Measurements from ENCODE around the gene PAQR5. TPM values are rescaled to one million over a fixed set of nuclear protein-coding genes. Genes with fewer than 3 reads are reported as not detected.
A peak's percentile ranks its signal among the peaks of the same experiment; 100 is the strongest.

PAQR5 gene
- total RNA-seq, 4 donors from 2014 or later = 19.4 to 30.5 (median 24.5) TPM

- Histone ChIP-seq H3K9me3 (no peaks in the 10 kb centered on the region), H3K4me3 (no peak overlapping the region), H3K4me1 (no peaks in the 10 kb centered on the region), H3K36me3 (no peaks in the 10 kb centered on the region), H3K27me3 (no peaks in the 10 kb centered on the region), H3K27ac (no peak overlapping the region)
- DNase-seq = no peak
- TF ChIP-seq CTCF (IDR thresholded peaks at IDR 0.05) = no peak
- no peak for TF ChIP-seq POLR2A (IDR thresholded peaks at IDR 0.05)
These were observed 53.2 kb downstream of the PAQR5 start for GRCh38 chr15:69351884-69352283.

- TF ChIP-seq CTCF (IDR thresholded peaks at IDR 0.05) = no peak
- no peak for TF ChIP-seq POLR2A (IDR thresholded peaks at IDR 0.05)
- DNase-seq = no peak
- Histone ChIP-seq H3K36me3 (no peaks in the 10 kb centered on the region), H3K27ac (no peak overlapping the region), H3K4me1 (peaks cover 0 to 13% (median 0%) of the 10 kb centered on the region in 4 donors), H3K9me3 (no peaks in the 10 kb centered on the region), H3K4me3 (no peak overlapping the region), H3K27me3 (no peaks in the 10 kb centered on the region)
These were observed 59.4 kb downstream of the PAQR5 start for GRCh38 chr15:69357773-69358771.

- no peaks in the 10 kb centered on the region for H3K9me3 ChIP-seq
- H3K27ac ChIP-seq = no peak overlapping the region
- DNase-seq = no peak
- no peaks in the 10 kb centered on the region for H3K27me3 ChIP-seq
- no peak overlapping the region for H3K4me3 ChIP-seq
- no peaks in the 10 kb centered on the region for H3K36me3 ChIP-seq
- TF ChIP-seq POLR2A (IDR thresholded peaks at IDR 0.05) = no peak
- no peak for TF ChIP-seq CTCF (IDR thresholded peaks at IDR 0.05)
- H3K4me1 ChIP-seq = peaks cover 0 to 13% (median 0%) of the 10 kb centered on the region in 4 donors
These were observed 60.1 kb downstream of the PAQR5 start for GRCh38 chr15:69358850-69359249.

GRCh38 chr15:69359722-69360121 lies 61.0 kb downstream of the PAQR5 start:
- Histone ChIP-seq H3K9me3 (no peaks in the 10 kb centered on the region), H3K27ac (peak overlapping the region in 2 of 4 donors; percentile 12 to 16), H3K36me3 (no peaks in the 10 kb centered on the region), H3K4me3 (no peak overlapping the region), H3K27me3 (no peaks in the 10 kb centered on the region), H3K4me1 (peaks cover 0 to 13% (median 0%) of the 10 kb centered on the region in 4 donors)
- no peak for DNase-seq
- no peak for TF ChIP-seq CTCF (IDR thresholded peaks at IDR 0.05)
- no peak for TF ChIP-seq POLR2A (IDR thresholded peaks at IDR 0.05)

- no peak overlapping the region for H3K4me3 ChIP-seq
- no peaks in the 10 kb centered on the region for H3K36me3 ChIP-seq
- TF ChIP-seq POLR2A (IDR thresholded peaks at IDR 0.05) = no peak
- no peak for TF ChIP-seq CTCF (IDR thresholded peaks at IDR 0.05)
- no peak overlapping the region for H3K27ac ChIP-seq
- H3K27me3 ChIP-seq = no peaks in the 10 kb centered on the region
- no peaks in the 10 kb centered on the region for H3K9me3 ChIP-seq
- no peak for DNase-seq
- H3K4me1 ChIP-seq = peaks cover 0 to 13% (median 0%) of the 10 kb centered on the region in 4 donors
These were observed 61.9 kb downstream of the PAQR5 start for GRCh38 chr15:69360642-69361041.
